ENCODE results near the gene NPAS3.

- TF ChIP-seq CTCF (IDR thresholded peaks at IDR 0.05) (no peak), POLR2A (IDR thresholded peaks at IDR 0.05) (no peak), POLR2AphosphoS5 (IDR thresholded peaks at IDR 0.05) (no peak)
Observed at GRCh38 chr14:33483541-33483940, 544.9 kb downstream of the NPAS3 start.
